Endothelial cell of umbilical vein (primary cell): ENCODE results near the gene ADAMTS17. TPM values are rescaled to one million over a fixed set of nuclear protein-coding genes. Genes with fewer than 3 reads are reported as not detected.

Experiments used
- BruUV-seq: library from RNA; stranded (reverse); fragments of 400-500 nt; replicated peaks from 2 replicates; lab custom pipeline; 2021; lab: Mats Ljungman, UMichigan
- CTCF ChIA-PET: fragments of 300-600, 350-600 bp; sonication (Branson Sonifier 250); formaldehyde crosslinking; loops from one replicate; lab custom pipeline; 2021; ENCODE audit warnings: antibody characterized with exemption, inconsistent platforms; lab: Charles Lee
- POLR2A ChIA-PET: fragments of 300-600, 350-600 bp; sonication (Branson Sonifier 250); formaldehyde crosslinking; loops from one replicate; lab custom pipeline; 2021; ENCODE audit warnings: antibody characterized with exemption, inconsistent platforms; lab: Charles Lee
- DNase-seq: peaks from one replicate; pipeline ENCODE4 v3.0.0-alpha.2; 2011; ENCODE audit warnings: low read depth, low spot score
- FAIRE-seq: peaks from 2 replicates; lab custom pipeline; 2011; peaks lifted over from hg19 to GRCh38; lab: Jason Lieb, UNC
- H2AFZ ChIP-seq: 2 replicates; pipeline ENCODE4 v1.6.0; 2012; ENCODE audit warnings: low read depth, low read length, control low read depth, inconsistent platforms
- H3K27ac ChIP-seq: 2 replicates; pipeline ENCODE4 v1.5.1; 2011; ENCODE audit warnings: low read depth, mild to moderate bottlenecking, control low read depth, low read length, moderate library complexity; ENCODE audit not compliant: insufficient read depth
- H3K27me3 ChIP-seq, 2 experiments: 2 replicates each; pipeline versions ENCODE4 v1.6.0 to v1.6.1; 2011; ENCODE audit warnings: low read length in 2 of 2, mixed read lengths in 1 of 2; ENCODE audit not compliant: control insufficient read depth in 2 of 2, insufficient read depth in 2 of 2
- H3K36me3 ChIP-seq, 2 experiments: 2 replicates in 1 of 2; 3 replicates in 1 of 2; pipeline ENCODE4 v1.5.1; 2011; ENCODE audit warnings: low read length in 2 of 2, mild to moderate bottlenecking in 1 of 2, moderate library complexity in 1 of 2; ENCODE audit not compliant: control insufficient read depth in 2 of 2, insufficient read depth in 2 of 2; ENCODE audit errors: extremely low read depth in 1 of 2
- H3K4me1 ChIP-seq: 3 replicates; pipeline ENCODE4 v1.5.1; 2011; ENCODE audit warnings: mild to moderate bottlenecking, low read length; ENCODE audit not compliant: control insufficient read depth, insufficient read depth; ENCODE audit errors: extremely low read depth
- H3K4me2 ChIP-seq: 2 replicates; pipeline ENCODE4 v1.6.1; 2011; ENCODE audit warnings: low read length, control low read depth, mixed read lengths; ENCODE audit not compliant: insufficient read depth
- H3K4me3 ChIP-seq, 3 experiments: fragments of 200-600 bp in 1 of 3; sonication (generic), shearing (Covaris generic) in 1 of 3; replicated peaks in 1 of 3; 2 replicates each; pipeline ENCODE4 v1.5.1; 2011 to 2016; ENCODE audit warnings: control low read depth in 3 of 3, low read length in 3 of 3, mild to moderate bottlenecking in 2 of 3, inconsistent platforms in 1 of 3, low read depth in 1 of 3, moderate library complexity in 1 of 3; ENCODE audit not compliant: insufficient read depth in 1 of 3
- H3K79me2 ChIP-seq: 2 replicates; pipeline ENCODE4 v1.6.0; 2012; ENCODE audit warnings: low read length, inconsistent platforms; ENCODE audit not compliant: control insufficient read depth, insufficient read depth
- H3K9ac ChIP-seq: replicated peaks from 2 replicates; pipeline ENCODE3; 2011; ENCODE audit warnings: low read length, control low read depth; ENCODE audit not compliant: insufficient read depth; ENCODE audit errors: extremely low read depth
- H3K9me1 ChIP-seq: replicated peaks from 3 replicates; pipeline ENCODE4 v1.6.0; 2011; ENCODE audit warnings: mild to moderate bottlenecking, low read length; ENCODE audit not compliant: control insufficient read depth, insufficient read depth; ENCODE audit errors: extremely low read depth
- H3K9me3 ChIP-seq: replicated peaks from 2 replicates; pipeline ENCODE4 v1.5.1; 2012; ENCODE audit warnings: low read length, inconsistent platforms; ENCODE audit not compliant: control insufficient read depth, insufficient read depth
- H4K20me1 ChIP-seq: replicated peaks from 2 replicates; pipeline ENCODE3; 2011; ENCODE audit warnings: mild to moderate bottlenecking, low read length; ENCODE audit not compliant: control insufficient read depth, insufficient read depth; ENCODE audit errors: extremely low read depth
- CTCF ChIP-seq, 2 donors: IDR thresholded peaks; 1 replicate in 1 of 2; 2 replicates in 1 of 2; pipeline ENCODE4 v1.5.1; 2011; ENCODE audit warnings: low read length in 2 of 2, mild to moderate bottlenecking in 2 of 2, moderate library complexity in 2 of 2, control low read depth in 1 of 2, inconsistent platforms in 1 of 2, low read depth in 1 of 2; ENCODE audit not compliant: insufficient read depth in 1 of 2; ENCODE audit errors: extremely low read depth in 1 of 2
- EZH2 ChIP-seq: IDR thresholded peaks from 2 replicates; pipeline ENCODE4 v1.6.1; 2012; ENCODE audit warnings: borderline replicate concordance, low read depth, mild to moderate bottlenecking, moderate library complexity, low read length, inconsistent platforms; ENCODE audit not compliant: severe bottlenecking
- FOS ChIP-seq: IDR thresholded peaks from 2 replicates; pipeline ENCODE4 v1.6.1; 2011; ENCODE audit warnings: mild to moderate bottlenecking, low read length, moderate library complexity, borderline replicate concordance; ENCODE audit not compliant: insufficient read depth
- GATA2 ChIP-seq: IDR thresholded peaks from 2 replicates; pipeline ENCODE4 v1.7.0; 2011; ENCODE audit warnings: low read depth, mild to moderate bottlenecking, moderate library complexity, mixed read lengths, low read length; ENCODE audit not compliant: insufficient read length, insufficient read depth
- JUN ChIP-seq: IDR thresholded peaks from 2 replicates; pipeline ENCODE4 v1.6.1; 2011; ENCODE audit warnings: borderline replicate concordance, low read depth; ENCODE audit not compliant: insufficient read length, insufficient read depth
- MAX ChIP-seq: IDR thresholded peaks from 2 replicates; pipeline ENCODE4 v1.6.1; 2011; ENCODE audit not compliant: insufficient read depth, insufficient read length
- MYC ChIP-seq: IDR thresholded peaks from one replicate; pipeline ENCODE4 v1.6.1; 2011; ENCODE audit warnings: mild to moderate bottlenecking, low read depth, low read length
- POLR2A ChIP-seq: IDR thresholded peaks from 2 replicates; pipeline ENCODE4 v1.6.1; 2012; ENCODE audit warnings: low read depth, mild to moderate bottlenecking, control low read depth, low read length
- POLR2AphosphoS5 ChIP-seq: IDR thresholded peaks from 2 replicates; pipeline ENCODE4 v1.6.1; 2012; ENCODE audit warnings: low read depth, mild to moderate bottlenecking, control low read depth, low read length, moderate library complexity; ENCODE audit not compliant: insufficient read depth
- dilution Hi-C: fragments of 300-500 bp; cut with MboI; formaldehyde crosslinking; loops from one replicate; pipeline ENCODE4 v1.15.0; 2019; ENCODE audit warnings: low sequenced_read_pairs; ENCODE audit not compliant: extremely low pct_ligation_motif_present
- intact Hi-C: fragments of 100-400 bp; cut with micrococcal nuclease; formaldehyde crosslinking; loops from one replicate; pipeline ENCODE4 v1.10.0; 2022
- polyA plus RNA-seq, 4 experiments: library from polyadenylated mRNA; depleted of rRNA in 3 of 4; stranded (reverse) in 3 of 4; unstranded in 1 of 4; fragments of >200 nt; gene quantifications; 2 replicates each; pipeline versions ENCODE4 v1.2.1 to v1.2.3, GENCODE V29; 2011 to 2012; ENCODE audit warnings: missing spikeins in 1 of 4
- total RNA-seq: library from RNA; stranded (reverse); gene quantifications from 2 replicates; pipeline ENCODE4 v1.2.3, GENCODE V29; 2021

ADAMTS17 gene
- total and polyA plus RNA-seq, 2 donors (not counting 3 experiments of a cell fraction or from before 2014, with no cell fraction given): 0.12 TPM; not detected in 1

- Histone ChIP-seq H2AFZ (no peak overlapping the region), H3K9me1 (no peaks in the 10 kb centered on the region), H3K27me3 (no peaks in the 10 kb centered on the region), H3K9ac (no peak overlapping the region), H3K79me2 (no peaks in the 10 kb centered on the region), H3K9me3 (no peaks in the 10 kb centered on the region), H3K27ac (no peak overlapping the region), H3K4me2 (no peak overlapping the region), H3K36me3 (no peaks in the 10 kb centered on the region), H3K4me1 (no peaks in the 10 kb centered on the region), H3K4me3 (no peak overlapping the region), H4K20me1 (no peaks in the 10 kb centered on the region)
- BruUV-seq: no TSS peak
- CTCF ChIA-PET: no interaction called here
- dilution Hi-C loops: no loop called here
- TF ChIP-seq POLR2A (no peak), MYC (no peak), POLR2AphosphoS5 (no peak), JUN (no peak), MAX (no peak), CTCF (IDR thresholded peaks at IDR 0.05; ENCODE audit: extremely low read depth in 1 of 2, insufficient read depth in 1 of 2, low read depth in 1 of 2, low read length in 2 of 2) (no peak), FOS (no peak), GATA2 (no peak), EZH2 (no peak)
- DNase-seq (no peak), FAIRE-seq (no peak)
- POLR2A ChIA-PET: no interaction called here
- intact Hi-C loops: no loop called here
Measured at GRCh38 chr15:100052716-100053473, 288.9 kb downstream of the ADAMTS17 start.
